MM.1S (cell line): ENCODE data around the gene AHCYL2.

Experiments
- EZH2 ChIP-seq: fragments of 300-600 bp; sonication (generic); optimal IDR thresholded peaks from 2 replicates; pipeline ENCODE3; 2017; ENCODE audit warnings: low read depth, mild to moderate bottlenecking, antibody characterized with exemption, low read length, mixed read lengths
- EZH2phosphoT487 ChIP-seq: fragments of 300-600 bp; sonication (generic); IDR thresholded peaks from 2 replicates; pipeline ENCODE4 v1.6.1; 2018; ENCODE audit warnings: antibody characterized with exemption, low read length
- TF ChIP-seq, protein P1 (sequence below): fragments of 300-600 bp; sonication (generic); IDR thresholded peaks from 2 replicates; pipeline ENCODE4 v1.5.1; 2016; ENCODE audit warnings: antibody characterized with exemption, low read length, mixed read lengths

DNA sequence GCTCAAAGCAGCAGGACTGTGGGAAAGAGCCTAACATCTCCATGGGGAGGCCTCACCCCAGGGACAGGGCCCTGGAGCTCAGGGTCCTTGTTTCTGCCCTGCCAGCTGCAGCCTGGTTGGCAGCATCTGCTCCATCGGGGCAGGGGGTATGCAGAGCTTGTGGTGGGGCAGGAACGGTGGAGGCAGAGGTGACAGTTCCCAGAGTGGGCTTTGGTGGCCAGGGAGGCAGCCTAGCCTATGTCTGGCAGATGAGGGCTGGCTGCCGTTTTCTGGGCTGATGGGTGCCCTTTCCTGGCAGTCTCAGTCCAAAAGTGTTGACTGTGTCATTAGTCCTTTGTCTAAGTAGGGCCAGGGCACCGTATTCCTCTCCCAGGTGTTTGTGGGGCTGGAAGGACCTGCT is 12.2 kb upstream of the AHCYL2 start:
- TF ChIP-seq, protein P1, sequence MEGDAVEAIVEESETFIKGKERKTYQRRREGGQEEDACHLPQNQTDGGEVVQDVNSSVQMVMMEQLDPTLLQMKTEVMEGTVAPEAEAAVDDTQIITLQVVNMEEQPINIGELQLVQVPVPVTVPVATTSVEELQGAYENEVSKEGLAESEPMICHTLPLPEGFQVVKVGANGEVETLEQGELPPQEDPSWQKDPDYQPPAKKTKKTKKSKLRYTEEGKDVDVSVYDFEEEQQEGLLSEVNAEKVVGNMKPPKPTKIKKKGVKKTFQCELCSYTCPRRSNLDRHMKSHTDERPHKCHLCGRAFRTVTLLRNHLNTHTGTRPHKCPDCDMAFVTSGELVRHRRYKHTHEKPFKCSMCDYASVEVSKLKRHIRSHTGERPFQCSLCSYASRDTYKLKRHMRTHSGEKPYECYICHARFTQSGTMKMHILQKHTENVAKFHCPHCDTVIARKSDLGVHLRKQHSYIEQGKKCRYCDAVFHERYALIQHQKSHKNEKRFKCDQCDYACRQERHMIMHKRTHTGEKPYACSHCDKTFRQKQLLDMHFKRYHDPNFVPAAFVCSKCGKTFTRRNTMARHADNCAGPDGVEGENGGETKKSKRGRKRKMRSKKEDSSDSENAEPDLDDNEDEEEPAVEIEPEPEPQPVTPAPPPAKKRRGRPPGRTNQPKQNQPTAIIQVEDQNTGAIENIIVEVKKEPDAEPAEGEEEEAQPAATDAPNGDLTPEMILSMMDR, result no peak
- TF ChIP-seq EZH2phosphoT487 (no peak), EZH2 (no peak)
